ENCODE measurements around the gene CBLIF. TPM values are rescaled to one million over a fixed set of nuclear protein-coding genes. Genes with fewer than 3 reads are reported as not detected.
"Not testable (repeated sequence)": the region's sequence is repeated elsewhere in the genome, so short reads cannot be mapped to it uniquely, and the experiment has no call there.

The CBLIF gene
- total RNA-seq, 1 donor from 2014 or later, result not detected

- ATAC-seq; DNase-seq (ENCODE audit: low spot score); intact Hi-C loops (cut with DNase I): not testable (repeated sequence)
Observed at GRCh38 chr11:59849551-59849950, 4.3 kb upstream of the CBLIF start.

GRCh38 chr11:59849129-59849528 lies 3.8 kb upstream of the CBLIF start:
- intact Hi-C loops (cut with DNase I), result no loop called here
- DNase-seq (ENCODE audit: low spot score) (no peak), ATAC-seq (no peak)

GRCh38 chr11:59848439-59848838 lies 3.1 kb upstream of the CBLIF start:
- intact Hi-C loops (cut with DNase I); DNase-seq (ENCODE audit: low spot score); ATAC-seq: not testable (repeated sequence)

GRCh38 chr11:59847626-59848025 lies 2.3 kb upstream of the CBLIF start:
- ATAC-seq (no peak), DNase-seq (ENCODE audit: low spot score) (no peak)
- intact Hi-C loops (cut with DNase I), result no loop called here

GRCh38 chr11:59846556-59846955 lies 1.3 kb upstream of the CBLIF start:
- ATAC-seq (no peak), DNase-seq (ENCODE audit: low spot score) (no peak)
- intact Hi-C loops (cut with DNase I), result no loop called here

- intact Hi-C loops (cut with DNase I), result no loop called here
- DNase-seq (ENCODE audit: low spot score) (no peak), ATAC-seq (no peak)
Observed at GRCh38 chr11:59842316-59842715, 3.0 kb downstream of the CBLIF start.

GRCh38 chr11:59841514-59841913 lies 3.8 kb downstream of the CBLIF start:
- ATAC-seq (no peak), DNase-seq (ENCODE audit: low spot score) (no peak)
- intact Hi-C loops (cut with DNase I), result no loop called here

- intact Hi-C loops (cut with DNase I), result no loop called here
- no peak for ATAC-seq
- no peak for DNase-seq (ENCODE audit: low spot score)
Observed at GRCh38 chr11:59839615-59840014, 5.7 kb downstream of the CBLIF start.

GRCh38 chr11:59833602-59834001 lies 11.7 kb downstream of the CBLIF start:
- no peak for ATAC-seq
- intact Hi-C loops (cut with DNase I), result no loop called here
- no peak for DNase-seq (ENCODE audit: low spot score)

GRCh38 chr11:59829358-59829757 lies 15.9 kb downstream of the CBLIF start:
- ATAC-seq (no peak), DNase-seq (ENCODE audit: low spot score) (no peak)
- intact Hi-C loops (cut with DNase I), result loop anchor here (10.0 kb wide), 1 partner anchor 85 kb away; no protein-coding TSS in a partner anchor

- intact Hi-C loops (cut with DNase I), result loop anchor here (10.0 kb wide), 1 partner anchor 92 kb away; no protein-coding TSS in a partner anchor
- peak; percentile 62 for ATAC-seq
- no peak for DNase-seq (ENCODE audit: low spot score)
Observed at GRCh38 chr11:59822989-59823566, 22.2 kb downstream of the CBLIF start.

GRCh38 chr11:59818572-59818971 lies 26.7 kb downstream of the CBLIF start:
- intact Hi-C loops (cut with DNase I), result no loop called here
- ATAC-seq (no peak), DNase-seq (ENCODE audit: low spot score) (no peak)

GRCh38 chr11:59816434-59816833 lies 28.9 kb downstream of the CBLIF start:
- DNase-seq (ENCODE audit: low spot score); ATAC-seq; intact Hi-C loops (cut with DNase I): not testable (repeated sequence)

- intact Hi-C loops (cut with DNase I), result no loop called here
- ATAC-seq, result no peak
- DNase-seq (ENCODE audit: low spot score), result no peak
Observed at GRCh38 chr11:59815754-59816153, 29.5 kb downstream of the CBLIF start.

- no peak for ATAC-seq
- intact Hi-C loops (cut with DNase I), result loop anchor here (5.0 kb wide), 1 partner anchor 57 kb away; the partner anchor contains the start of gene STX3
Observed at GRCh38 chr11:59814021-59814420, 31.3 kb downstream of the CBLIF start.

GRCh38 chr11:59813364-59813763 lies 31.9 kb downstream of the CBLIF start:
- ATAC-seq, result no peak
- DNase-seq (ENCODE audit: low spot score), result no peak
- intact Hi-C loops (cut with DNase I), result loop anchor here (5.0 kb wide), 1 partner anchor 56 kb away; the partner anchor contains the start of gene STX3

More at GRCh38 chr11:59814021-59814420, 31.3 kb downstream of the CBLIF start:
- DNase-seq (ENCODE audit: low spot score), result no peak

- no peak for ATAC-seq
- DNase-seq (ENCODE audit: low spot score), result no peak
- intact Hi-C loops (cut with DNase I), result loop anchor here (5.0 kb wide), 1 partner anchor 55 kb away; the partner anchor contains the start of gene STX3
Observed at GRCh38 chr11:59812220-59812619, 33.1 kb downstream of the CBLIF start.

- DNase-seq (ENCODE audit: low spot score), result no peak
- ATAC-seq, result no peak
- intact Hi-C loops (cut with DNase I), result loop anchor here (5.0 kb wide), 1 partner anchor 54 kb away; the partner anchor contains the start of gene STX3
Observed at GRCh38 chr11:59810911-59811259, 34.4 kb downstream of the CBLIF start.

GRCh38 chr11:59810189-59810910 lies 34.9 kb downstream of the CBLIF start, which contains the start of gene MRPL16:
Gene MRPL16 (minus strand): TSS chr11:59810778. CDS start chr11:59810658, 120 bp downstream.
- peak; percentile 98 for ATAC-seq
- intact Hi-C loops (cut with DNase I), result loop anchor here (5.0 kb wide), 1 partner anchor 53 kb away; the partner anchor contains the start of gene STX3

GRCh38 chr11:59807047-59807610 lies 38.2 kb downstream of the CBLIF start:
- intact Hi-C loops (cut with DNase I), result no loop called here
- DNase-seq (ENCODE audit: low spot score) (no peak), ATAC-seq (no peak)

More at GRCh38 chr11:59810189-59810910, 34.9 kb downstream of the CBLIF start, which contains the start of gene MRPL16:
- DNase-seq (ENCODE audit: low spot score), result peak; percentile 90
